Natural killer cell treated with Interleukin-12 subunit alpha and Interleukin-12 subunit beta and Interleukin-15 and Interleukin-18, amount 100 ng/mL, for 72 hours (primary cell): ENCODE data around the gene ANKRD55. TPM values are rescaled to one million over a fixed set of nuclear protein-coding genes. Genes with fewer than 3 reads are reported as not detected.
A peak's percentile ranks its signal among the peaks of the same experiment; 100 is the strongest.
"Not testable (repeated sequence)": the region's sequence is repeated elsewhere in the genome, so short reads cannot be mapped to it uniquely, and the experiment has no call there.

Experiments used
- ATAC-seq, 2 donors: fragments of 150-1000 bp; cut with Tn5 transposase in 1 of 2; sonication (Bioruptor Pico), chemical (Tn5 transposase) in 1 of 2; 2 replicates each; pipeline ENCODE4 v1.10.0; 2021
- DNase-seq: peaks from one replicate; pipeline ENCODE4 v3.0.0; 2022; ENCODE audit warnings: low spot score
- H3K27ac Mint-ChIP-seq, 2 donors: 1 replicate in 1 of 2; 2 replicates in 1 of 2; pipeline ENCODE4 v1.8.0; 2022; ENCODE audit warnings: mixed read lengths in 2 of 2, mild to moderate bottlenecking in 1 of 2, moderate library complexity in 1 of 2
- H3K27me3 Mint-ChIP-seq, 2 donors: 1 replicate in 1 of 2; 2 replicates in 1 of 2; pipeline ENCODE4 v1.8.0; 2022; ENCODE audit warnings: mixed read lengths in 2 of 2
- H3K36me3 Mint-ChIP-seq: one replicate; pipeline ENCODE4 v1.8.0; 2022; ENCODE audit warnings: mixed read lengths
- H3K4me1 Mint-ChIP-seq, 2 donors: 1 replicate in 1 of 2; 2 replicates in 1 of 2; pipeline ENCODE4 v1.8.0; 2022; ENCODE audit warnings: low read depth in 2 of 2, mixed read lengths in 2 of 2, mild to moderate bottlenecking in 1 of 2
- H3K4me3 Mint-ChIP-seq: one replicate; pipeline ENCODE4 v1.8.0; 2022; ENCODE audit warnings: mixed read lengths
- H3K9me3 Mint-ChIP-seq: 2 replicates; pipeline ENCODE4 v1.8.0; 2022; ENCODE audit warnings: mixed read lengths
- total RNA-seq, 2 donors: library from RNA; stranded (reverse); gene quantifications; one replicate each; pipeline ENCODE4 v1.2.3, GENCODE V29; 2022

The ANKRD55 gene
- total RNA-seq, 2 donors from 2014 or later, result 0.28 TPM; not detected in 1

- Mint-ChIP-seq H3K9me3 (no peaks in the 10 kb centered on the region), H3K36me3 (no peaks in the 10 kb centered on the region), H3K27ac (no peak overlapping the region), H3K4me3 (no peak overlapping the region), H3K4me1 (no peaks in the 10 kb centered on the region), H3K27me3 (peaks cover 5 to 6% of the 10 kb centered on the region in 2 donors)
- ATAC-seq, result no peak
- DNase-seq, result no peak
These were observed 13.6 kb upstream of the ANKRD55 start for GRCh38 chr5:56246769-56247168.

GRCh38 chr5:56245481-56245880 lies 12.4 kb upstream of the ANKRD55 start:
- Mint-ChIP-seq H3K4me1 (no peaks in the 10 kb centered on the region), H3K27ac (no peak overlapping the region), H3K4me3 (no peak overlapping the region), H3K36me3 (no peaks in the 10 kb centered on the region), H3K27me3 (peaks cover 6 to 9% of the 10 kb centered on the region in 2 donors), H3K9me3 (no peaks in the 10 kb centered on the region)
- ATAC-seq (no peak), DNase-seq (no peak)

GRCh38 chr5:56244627-56245026 lies 11.5 kb upstream of the ANKRD55 start:
- Mint-ChIP-seq H3K27me3 (peaks cover 6 to 9% of the 10 kb centered on the region in 2 donors), H3K27ac (no peak overlapping the region), H3K9me3 (no peaks in the 10 kb centered on the region), H3K4me3 (no peak overlapping the region), H3K4me1 (no peaks in the 10 kb centered on the region), H3K36me3 (no peaks in the 10 kb centered on the region)
- DNase-seq (no peak), ATAC-seq (no peak)

- peaks cover 14% of the 10 kb centered on the region in 2 donors for H3K27me3 Mint-ChIP-seq
- not testable (repeated sequence) for H3K4me1 Mint-ChIP-seq, DNase-seq, H3K36me3 Mint-ChIP-seq, ATAC-seq, H3K4me3 Mint-ChIP-seq, H3K27ac Mint-ChIP-seq, H3K9me3 Mint-ChIP-seq
These were observed 9.1 kb upstream of the ANKRD55 start for GRCh38 chr5:56242271-56242670.

- Mint-ChIP-seq H3K27me3 (peaks cover 21 to 23% of the 10 kb centered on the region in 2 donors), H3K9me3 (no peaks in the 10 kb centered on the region), H3K4me3 (no peak overlapping the region), H3K36me3 (no peaks in the 10 kb centered on the region), H3K27ac (no peak overlapping the region), H3K4me1 (no peaks in the 10 kb centered on the region)
- DNase-seq (no peak), ATAC-seq (peak in 1 of 2 donors; percentile 17)
These were observed 592 bp downstream of the ANKRD55 start for GRCh38 chr5:56232538-56232937.

GRCh38 chr5:56230576-56230975 lies 2.6 kb downstream of the ANKRD55 start:
- H3K4me1 Mint-ChIP-seq, result peaks cover 0 to 4% of the 10 kb centered on the region in 2 donors
- H3K27ac Mint-ChIP-seq, result no peak overlapping the region
- no peak for DNase-seq
- H3K36me3 Mint-ChIP-seq, result no peaks in the 10 kb centered on the region
- H3K27me3 Mint-ChIP-seq, result peaks cover 10 to 17% of the 10 kb centered on the region in 2 donors
- H3K9me3 Mint-ChIP-seq, result no peaks in the 10 kb centered on the region
- H3K4me3 Mint-ChIP-seq, result no peak overlapping the region
- no peak for ATAC-seq

- Mint-ChIP-seq H3K4me3 (no peak overlapping the region), H3K27ac (no peak overlapping the region), H3K9me3 (peaks cover 3% of the 10 kb centered on the region), H3K4me1 (peaks cover 0 to 4% of the 10 kb centered on the region in 2 donors), H3K36me3 (no peaks in the 10 kb centered on the region), H3K27me3 (peaks cover 2 to 14% of the 10 kb centered on the region in 2 donors)
- DNase-seq (no peak), ATAC-seq (no peak)
These were observed 4.0 kb downstream of the ANKRD55 start for GRCh38 chr5:56229111-56229510.

- H3K9me3 Mint-ChIP-seq, result peaks cover 4% of the 10 kb centered on the region
- peaks cover 0 to 4% of the 10 kb centered on the region in 2 donors for H3K4me1 Mint-ChIP-seq
- H3K27ac Mint-ChIP-seq, result no peak overlapping the region
- DNase-seq (no peak), ATAC-seq (no peak)
- H3K4me3 Mint-ChIP-seq, result no peak overlapping the region
- peaks cover 0 to 14% of the 10 kb centered on the region in 2 donors for H3K27me3 Mint-ChIP-seq
- H3K36me3 Mint-ChIP-seq, result no peaks in the 10 kb centered on the region
These were observed 4.5 kb downstream of the ANKRD55 start for GRCh38 chr5:56228631-56229030.

- Mint-ChIP-seq H3K27ac (no peak overlapping the region), H3K9me3 (peaks cover 4% of the 10 kb centered on the region), H3K4me3 (no peak overlapping the region), H3K4me1 (peaks cover 0 to 4% of the 10 kb centered on the region in 2 donors), H3K36me3 (no peaks in the 10 kb centered on the region), H3K27me3 (peaks cover 2 to 13% of the 10 kb centered on the region in 2 donors)
- DNase-seq, result no peak
- ATAC-seq, result no peak
These were observed 5.4 kb downstream of the ANKRD55 start for GRCh38 chr5:56227691-56228090.

- not testable (repeated sequence) for H3K36me3 Mint-ChIP-seq, ATAC-seq, H3K4me3 Mint-ChIP-seq, DNase-seq, H3K27ac Mint-ChIP-seq, H3K4me1 Mint-ChIP-seq
- H3K27me3 Mint-ChIP-seq, result peaks cover 12 to 28% of the 10 kb centered on the region in 2 donors
- H3K9me3 Mint-ChIP-seq, result peaks cover 14% of the 10 kb centered on the region
These were observed 9.8 kb downstream of the ANKRD55 start for GRCh38 chr5:56223298-56223697.

GRCh38 chr5:56221601-56222000 lies 11.5 kb downstream of the ANKRD55 start:
- Mint-ChIP-seq H3K27me3 (peaks cover 8 to 29% of the 10 kb centered on the region in 2 donors), H3K9me3 (peaks cover 14% of the 10 kb centered on the region)
- not testable (repeated sequence) for DNase-seq, H3K4me1 Mint-ChIP-seq, H3K27ac Mint-ChIP-seq, ATAC-seq, H3K4me3 Mint-ChIP-seq, H3K36me3 Mint-ChIP-seq

- H3K4me1 Mint-ChIP-seq, result no peaks in the 10 kb centered on the region
- H3K27ac Mint-ChIP-seq, result no peak overlapping the region
- ATAC-seq, result no peak
These were observed 17.9 kb downstream of the ANKRD55 start for GRCh38 chr5:56215019-56215830.

GRCh38 chr5:56213886-56214535 lies 19.1 kb downstream of the ANKRD55 start:
- H3K27ac Mint-ChIP-seq, ATAC-seq, H3K4me3 Mint-ChIP-seq, H3K9me3 Mint-ChIP-seq, H3K4me1 Mint-ChIP-seq, DNase-seq, H3K36me3 Mint-ChIP-seq: not testable (repeated sequence)
- peaks cover 5 to 13% of the 10 kb centered on the region in 2 donors for H3K27me3 Mint-ChIP-seq

More at GRCh38 chr5:56215019-56215830, 17.9 kb downstream of the ANKRD55 start:
- H3K36me3 Mint-ChIP-seq, result no peaks in the 10 kb centered on the region
- H3K4me3 Mint-ChIP-seq, result no peak overlapping the region
- peaks cover 5 to 18% of the 10 kb centered on the region in 2 donors for H3K27me3 Mint-ChIP-seq
- H3K9me3 Mint-ChIP-seq, result peaks cover 8% of the 10 kb centered on the region
- DNase-seq, result no peak
